ENCODE results near the gene DOCK3. TPM values are rescaled to one million over a fixed set of nuclear protein-coding genes. Genes with fewer than 3 reads are reported as not detected.
"Not testable (repeated sequence)": the region's sequence is repeated elsewhere in the genome, so short reads cannot be mapped to it uniquely, and the experiment has no call there.

DOCK3 gene
- total RNA-seq, 2 experiments from 2014 or later, result 3.4 to 4.1 TPM

DNA sequence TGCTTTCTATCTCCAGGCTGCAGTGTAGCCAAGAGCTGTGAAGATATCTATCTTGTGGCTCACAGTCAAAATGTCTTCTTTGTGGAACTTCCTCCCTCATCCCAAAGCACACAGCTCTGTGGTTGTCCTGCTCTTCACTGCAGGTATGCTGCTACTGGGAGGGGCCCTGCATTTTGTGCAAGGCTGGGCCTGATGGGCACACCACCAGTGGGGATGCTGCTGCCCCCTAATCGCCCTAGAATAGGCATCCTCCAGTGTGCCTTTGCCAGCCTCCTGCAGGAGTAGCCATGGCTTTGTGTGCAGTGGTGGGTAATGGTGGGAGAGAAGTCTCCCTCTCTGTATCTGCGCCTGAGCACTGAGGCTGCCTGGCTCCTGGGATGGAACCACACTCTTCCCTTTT lies 297.3 kb downstream of the DOCK3 start:
- H3K4me1 Mint-ChIP-seq, result peaks cover 23% of the 10 kb centered on the region
- CTCF ChIA-PET, result interaction anchor here (0.5 to 2.7 kb wide), 30 partner anchors 9 to 417 kb away, joined by 3 to 27 read pairs (median 4); partner anchors contain the start of gene C3orf18
- DNase-seq, result no peak
- peak; percentile 29 for ATAC-seq
- no peaks in the 10 kb centered on the region for H3K9me3 Mint-ChIP-seq (ENCODE audit: low read depth)
- H3K4me3 Mint-ChIP-seq, result no peak overlapping the region
- no peaks in the 10 kb centered on the region for H3K27me3 Mint-ChIP-seq
- peaks cover 3% of the 10 kb centered on the region for H3K36me3 Mint-ChIP-seq
- no peak overlapping the region for H3K27ac Mint-ChIP-seq

DNA sequence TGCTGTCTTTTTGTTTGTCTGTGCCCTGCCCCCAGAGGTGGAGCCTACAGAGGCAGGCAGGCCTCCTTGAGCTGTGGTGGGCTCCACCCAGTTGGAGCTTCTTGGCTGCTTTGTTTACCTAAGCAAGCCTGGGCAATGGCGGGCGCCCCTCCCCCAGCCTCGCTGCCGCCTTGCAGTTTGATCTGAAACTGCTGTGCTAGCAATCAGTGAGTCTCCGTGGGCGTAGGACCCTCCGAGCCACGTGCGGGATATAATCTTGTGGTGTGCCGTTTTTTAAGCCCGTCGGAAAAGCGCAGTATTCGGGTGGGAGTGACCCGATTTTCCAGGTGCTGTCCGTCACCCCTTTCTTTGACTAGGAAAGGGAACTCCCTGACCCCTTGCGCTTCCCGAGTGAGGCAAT lies 303.9 kb downstream of the DOCK3 start:
- H3K4me3 Mint-ChIP-seq; H3K4me1 Mint-ChIP-seq; H3K36me3 Mint-ChIP-seq; H3K9me3 Mint-ChIP-seq (ENCODE audit: low read depth); DNase-seq; CTCF ChIA-PET; H3K27ac Mint-ChIP-seq; H3K27me3 Mint-ChIP-seq; ATAC-seq: not testable (repeated sequence)

DNA sequence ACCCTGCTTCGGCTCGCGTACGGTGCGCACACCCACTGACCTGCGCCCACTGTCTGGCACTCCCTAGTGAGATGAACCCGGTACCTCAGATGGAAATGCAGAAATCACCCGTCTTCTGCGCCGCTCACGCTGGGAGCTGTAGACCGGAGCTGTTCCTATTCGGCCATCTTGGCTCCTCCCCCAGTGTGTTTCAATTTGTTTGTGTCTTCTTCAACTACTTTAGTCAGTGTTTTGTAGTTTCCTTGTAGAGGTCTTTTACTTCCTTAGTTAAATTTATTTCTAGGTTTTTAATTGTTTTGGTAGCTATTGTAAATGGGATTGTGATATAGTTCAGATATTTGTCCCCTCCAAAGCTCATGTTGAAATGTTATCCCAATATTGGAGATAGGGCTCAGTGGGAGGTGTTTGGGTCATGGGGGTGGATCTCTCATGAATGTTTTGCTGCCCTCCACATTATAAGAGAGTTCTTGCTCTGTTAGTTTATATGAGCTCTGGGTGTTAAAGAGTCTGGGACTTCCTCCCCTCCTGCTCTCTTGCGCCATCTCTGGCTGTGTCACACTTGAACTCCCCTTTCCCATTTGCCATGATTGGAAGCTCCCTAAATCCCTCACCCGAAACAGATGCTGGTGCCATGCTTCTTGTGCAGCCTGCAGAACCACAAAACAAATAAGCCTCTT lies 304.4 kb downstream of the DOCK3 start:
- CTCF ChIA-PET, result interaction anchor here (1.0 kb wide), 1 partner anchor 29 kb away, joined by 3 read pairs; no protein-coding TSS in a partner anchor
- H3K36me3 Mint-ChIP-seq, result no peaks in the 10 kb centered on the region
- H3K27me3 Mint-ChIP-seq, result peaks cover 3% of the 10 kb centered on the region
- H3K9me3 Mint-ChIP-seq (ENCODE audit: low read depth), result no peaks in the 10 kb centered on the region
- no peak overlapping the region for H3K4me3 Mint-ChIP-seq
- ATAC-seq (no peak), DNase-seq (no peak)
- no peak overlapping the region for H3K27ac Mint-ChIP-seq
- H3K4me1 Mint-ChIP-seq, result no peaks in the 10 kb centered on the region

DNA sequence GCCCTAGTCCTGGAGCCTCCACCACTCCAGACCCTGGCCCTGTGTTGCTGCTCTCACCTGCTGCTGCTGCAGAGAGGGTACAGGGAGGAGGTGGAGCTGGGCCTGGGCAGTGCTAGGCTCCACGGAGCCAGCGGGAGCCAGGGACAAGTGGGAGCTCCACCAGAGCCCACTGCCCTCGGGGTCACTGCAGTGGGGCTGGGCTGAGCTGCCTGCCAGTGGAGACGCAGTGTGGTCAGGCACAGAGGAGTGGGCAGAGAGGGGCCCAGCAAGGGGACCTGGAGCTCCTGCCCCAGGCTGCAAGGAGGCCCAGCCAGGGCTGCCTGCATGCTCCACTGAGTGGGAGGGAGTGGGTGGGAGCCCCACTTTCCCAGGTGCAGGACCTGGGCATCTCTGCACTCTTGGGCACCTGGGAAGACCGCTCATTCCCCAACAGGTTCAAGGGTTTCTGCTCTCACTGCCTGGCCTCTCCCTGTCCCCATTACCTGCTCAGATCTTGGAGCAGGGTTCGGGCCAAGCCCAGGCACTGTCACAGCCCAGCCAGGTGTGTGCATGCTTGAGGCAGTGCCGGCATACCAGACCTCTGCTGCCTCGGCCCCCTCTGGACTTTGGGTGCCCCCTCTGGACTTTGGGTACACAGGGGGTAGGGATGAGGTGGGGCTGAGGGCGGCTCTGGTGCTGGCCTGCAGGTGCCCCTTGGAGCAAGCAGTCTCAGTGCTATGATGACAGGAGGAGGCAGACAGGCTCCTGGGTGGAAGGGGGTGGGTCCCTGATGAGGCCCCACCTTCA lies 308.0 kb downstream of the DOCK3 start:
- ATAC-seq (no peak), DNase-seq (no peak)
- no peaks in the 10 kb centered on the region for H3K4me1 Mint-ChIP-seq
- H3K36me3 Mint-ChIP-seq, result no peaks in the 10 kb centered on the region
- no peak overlapping the region for H3K27ac Mint-ChIP-seq
- no peak overlapping the region for H3K4me3 Mint-ChIP-seq
- no peaks in the 10 kb centered on the region for H3K9me3 Mint-ChIP-seq (ENCODE audit: low read depth)
- CTCF ChIA-PET, result interaction anchor here (0.9 to 1.0 kb wide), 2 partner anchors 10 to 11 kb away, joined by 3 to 5 read pairs; no protein-coding TSS in a partner anchor
- peaks cover 3% of the 10 kb centered on the region for H3K27me3 Mint-ChIP-seq

DNA sequence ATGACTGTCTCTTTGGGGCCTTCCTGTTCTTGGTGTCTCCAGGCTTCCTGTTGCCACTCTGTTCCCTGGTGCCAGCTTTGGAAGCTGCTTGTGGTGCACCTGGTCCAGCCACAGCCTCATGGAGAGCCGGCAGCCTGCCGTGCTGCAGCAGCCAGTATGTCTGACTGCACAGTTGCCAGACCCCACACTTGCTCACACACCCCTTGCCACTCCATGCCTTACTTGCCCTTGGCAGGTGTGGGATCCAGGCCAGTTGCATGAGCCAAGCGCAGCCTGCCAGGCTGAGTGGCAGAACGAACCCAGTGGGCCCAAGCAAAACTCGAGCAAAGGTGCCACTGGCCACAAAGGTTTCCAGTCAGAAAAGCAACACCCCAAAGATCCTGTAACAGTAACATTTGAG lies 309.2 kb downstream of the DOCK3 start:
- no peak overlapping the region for H3K27ac Mint-ChIP-seq
- ATAC-seq, result no peak

DNA sequence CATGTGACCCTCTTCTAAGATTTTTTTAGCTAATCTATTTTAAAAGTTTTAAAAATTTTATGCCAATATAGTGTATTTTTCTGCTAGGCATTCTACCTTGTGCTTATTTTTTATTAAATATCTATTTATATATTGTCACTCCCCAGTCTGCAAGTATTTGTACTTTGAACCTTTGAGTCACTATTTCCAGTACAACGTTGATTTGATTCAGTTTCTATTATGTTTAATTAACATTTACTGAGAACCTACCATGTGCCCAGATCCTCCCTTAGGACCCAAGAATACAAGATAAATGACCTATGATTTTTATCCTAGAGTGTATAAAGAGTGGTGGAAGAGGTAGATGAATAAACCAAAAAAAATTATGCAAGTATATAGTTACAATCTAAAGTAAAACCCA lies 311.2 kb downstream of the DOCK3 start:
- Mint-ChIP-seq H3K27ac (no peak overlapping the region), H3K9me3 (ENCODE audit: low read depth) (peaks cover 8% of the 10 kb centered on the region), H3K4me3 (no peak overlapping the region), H3K36me3 (peaks cover 2% of the 10 kb centered on the region), H3K4me1 (no peaks in the 10 kb centered on the region), H3K27me3 (no peaks in the 10 kb centered on the region)
- ATAC-seq (no peak), DNase-seq (no peak)
- CTCF ChIA-PET, result interaction anchor here (1.3 kb wide), 1 partner anchor 14 kb away, joined by 4 read pairs; no protein-coding TSS in a partner anchor

More for the DNA sequence above, 309.2 kb downstream of the DOCK3 start:
- CTCF ChIA-PET, result interaction anchor here (0.9 kb wide), 1 partner anchor 11 kb away, joined by 3 read pairs; no protein-coding TSS in a partner anchor
- no peaks in the 10 kb centered on the region for H3K9me3 Mint-ChIP-seq (ENCODE audit: low read depth)
- H3K27me3 Mint-ChIP-seq, result peaks cover 3% of the 10 kb centered on the region
- H3K36me3 Mint-ChIP-seq, result no peaks in the 10 kb centered on the region
- no peak for DNase-seq
- H3K4me1 Mint-ChIP-seq, result no peaks in the 10 kb centered on the region
- H3K4me3 Mint-ChIP-seq, result no peak overlapping the region

DNA sequence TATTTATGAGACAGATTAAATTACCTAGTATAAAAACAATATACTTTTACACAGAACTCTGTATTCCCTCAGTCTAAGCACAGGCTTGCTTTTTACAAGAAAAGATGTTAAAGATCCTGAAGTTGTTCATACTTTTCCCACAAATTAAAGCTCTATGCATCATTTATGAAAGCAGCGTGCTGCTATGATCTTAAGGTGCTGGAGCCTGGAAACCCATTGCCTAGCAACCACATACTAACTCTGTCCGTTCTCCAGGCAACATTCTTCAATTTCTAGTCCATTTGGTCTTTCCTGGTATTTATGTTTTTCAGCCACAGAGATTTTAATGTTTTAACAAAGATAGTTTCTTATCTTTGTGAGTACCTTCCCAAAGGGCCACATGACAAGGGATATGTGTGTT lies 312.0 kb downstream of the DOCK3 start:
- peaks cover 5% of the 10 kb centered on the region for H3K36me3 Mint-ChIP-seq
- ATAC-seq (no peak), DNase-seq (no peak)
- no peaks in the 10 kb centered on the region for H3K4me1 Mint-ChIP-seq
- H3K9me3 Mint-ChIP-seq (ENCODE audit: low read depth), result peaks cover 16% of the 10 kb centered on the region
- no peak overlapping the region for H3K4me3 Mint-ChIP-seq
- CTCF ChIA-PET, result interaction anchor here (1.3 kb wide), 1 partner anchor 15 kb away, joined by 4 read pairs; no protein-coding TSS in a partner anchor
- H3K27ac Mint-ChIP-seq, result no peak overlapping the region
- H3K27me3 Mint-ChIP-seq, result no peaks in the 10 kb centered on the region

DNA sequence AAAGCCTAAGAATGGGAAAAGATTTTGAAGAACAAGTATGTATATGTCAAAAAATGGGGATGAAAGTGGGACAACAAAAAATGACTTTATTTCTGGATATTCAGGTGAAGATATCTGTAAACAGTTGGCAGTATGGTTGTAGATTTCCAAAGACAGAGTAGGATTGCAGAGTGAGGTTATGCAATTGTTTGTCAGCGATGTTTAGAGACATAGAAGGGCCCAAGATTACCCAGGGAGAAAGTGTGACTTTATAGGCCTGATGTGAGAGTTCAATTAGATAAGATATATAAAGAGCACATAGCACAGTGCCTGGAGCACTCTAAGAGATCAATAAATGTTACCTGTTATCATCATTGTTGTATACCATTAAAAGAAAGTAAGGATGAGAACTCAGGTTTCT lies 319.8 kb downstream of the DOCK3 start:
- Mint-ChIP-seq H3K27ac (no peak overlapping the region), H3K9me3 (ENCODE audit: low read depth) (peaks cover 14% of the 10 kb centered on the region), H3K4me3 (no peak overlapping the region), H3K36me3 (peaks cover 7% of the 10 kb centered on the region), H3K4me1 (no peaks in the 10 kb centered on the region), H3K27me3 (no peaks in the 10 kb centered on the region)
- no peak for ATAC-seq
- no peak for DNase-seq
- CTCF ChIA-PET, result no interaction called here

DNA sequence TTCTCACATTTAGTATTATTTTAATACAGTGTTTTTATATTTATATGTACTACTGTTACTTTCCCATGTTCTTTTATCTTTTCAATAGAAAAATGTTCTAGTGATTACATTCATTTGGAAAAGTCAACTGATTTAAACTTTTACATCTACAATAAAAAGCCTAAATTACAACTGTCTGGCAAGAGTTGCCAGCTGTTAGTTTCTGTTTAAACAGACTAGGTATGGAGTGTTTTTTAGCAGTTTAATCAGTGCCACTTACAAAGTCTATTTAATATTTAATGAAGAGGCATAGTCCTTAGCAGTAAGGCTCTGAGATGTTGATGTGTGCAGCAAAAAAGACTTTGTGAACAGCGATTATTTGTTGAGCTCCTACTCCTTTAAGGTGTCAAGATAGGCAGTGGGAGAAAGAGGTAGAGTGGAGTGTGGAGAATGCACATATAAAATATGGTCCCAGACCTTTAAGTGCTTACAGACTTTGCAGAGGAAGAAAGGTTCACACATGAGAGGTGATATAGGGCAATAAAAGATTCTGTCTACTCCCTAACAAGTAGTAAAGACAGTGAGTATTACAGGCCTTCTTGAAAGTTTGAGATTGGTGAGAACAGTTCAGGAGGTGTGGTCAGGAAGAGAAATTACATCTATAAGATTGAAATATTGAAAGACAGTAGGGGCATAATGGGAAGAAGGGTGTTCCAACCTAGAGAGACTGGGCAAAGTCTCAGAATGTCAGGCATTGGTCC lies 320.5 kb downstream of the DOCK3 start:
- Mint-ChIP-seq H3K27ac (no peak overlapping the region), H3K9me3 (ENCODE audit: low read depth) (peaks cover 13% of the 10 kb centered on the region), H3K4me3 (no peak overlapping the region), H3K36me3 (peaks cover 5% of the 10 kb centered on the region), H3K4me1 (no peaks in the 10 kb centered on the region), H3K27me3 (no peaks in the 10 kb centered on the region)
- CTCF ChIA-PET, result no interaction called here
- ATAC-seq (no peak), DNase-seq (no peak)

DNA sequence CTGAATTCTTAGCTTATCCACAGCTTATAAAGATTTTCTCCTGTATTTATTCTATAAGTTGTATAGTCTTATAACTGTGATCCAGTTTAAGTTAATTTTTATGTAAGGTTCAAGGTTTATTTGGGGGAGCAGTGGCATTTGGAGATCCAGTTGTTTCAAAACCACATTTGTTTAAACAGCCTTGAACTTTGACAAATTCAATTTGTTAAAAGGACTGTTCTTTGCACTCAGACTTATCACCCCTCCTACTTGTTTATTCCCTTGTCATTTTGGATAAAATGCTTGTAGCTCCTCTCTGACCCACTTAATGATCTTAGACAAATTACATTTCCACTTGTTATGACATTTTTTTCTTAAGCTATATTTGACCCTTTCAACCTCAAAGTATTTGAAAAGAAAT lies 327.8 kb downstream of the DOCK3 start:
- H3K36me3 Mint-ChIP-seq, result no peaks in the 10 kb centered on the region
- no peak overlapping the region for H3K4me3 Mint-ChIP-seq
- no peaks in the 10 kb centered on the region for H3K9me3 Mint-ChIP-seq (ENCODE audit: low read depth)
- H3K4me1 Mint-ChIP-seq, result no peaks in the 10 kb centered on the region
- ATAC-seq (no peak), DNase-seq (no peak)
- CTCF ChIA-PET, result no interaction called here
- H3K27ac Mint-ChIP-seq, result no peak overlapping the region
- H3K27me3 Mint-ChIP-seq, result peaks cover 2% of the 10 kb centered on the region

DNA sequence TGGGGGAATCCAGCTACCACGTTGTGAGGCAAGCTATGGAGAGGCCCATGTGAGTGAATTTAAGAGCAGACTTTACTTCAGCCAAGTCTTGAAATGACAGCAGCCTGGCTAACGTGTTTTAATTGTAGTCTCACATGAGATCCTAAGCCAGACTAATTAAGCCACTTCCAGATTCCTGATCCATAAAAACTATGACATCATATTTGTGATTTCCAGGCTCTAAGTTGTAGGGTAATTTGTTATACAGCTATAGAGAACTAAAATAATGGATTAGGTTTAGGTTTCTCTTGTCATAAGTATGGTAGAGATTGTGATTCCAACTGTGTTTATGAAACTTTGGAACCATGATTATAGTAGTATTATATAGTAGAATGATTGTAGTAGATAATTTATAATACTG lies 329.5 kb downstream of the DOCK3 start:
- H3K9me3 Mint-ChIP-seq (ENCODE audit: low read depth), result no peaks in the 10 kb centered on the region
- DNase-seq, result no peak
- H3K4me3 Mint-ChIP-seq, result no peak overlapping the region
- no peaks in the 10 kb centered on the region for H3K4me1 Mint-ChIP-seq
- CTCF ChIA-PET, result no interaction called here
- no peak for ATAC-seq
- no peaks in the 10 kb centered on the region for H3K36me3 Mint-ChIP-seq
- no peak overlapping the region for H3K27ac Mint-ChIP-seq
- peaks cover 2% of the 10 kb centered on the region for H3K27me3 Mint-ChIP-seq

DNA sequence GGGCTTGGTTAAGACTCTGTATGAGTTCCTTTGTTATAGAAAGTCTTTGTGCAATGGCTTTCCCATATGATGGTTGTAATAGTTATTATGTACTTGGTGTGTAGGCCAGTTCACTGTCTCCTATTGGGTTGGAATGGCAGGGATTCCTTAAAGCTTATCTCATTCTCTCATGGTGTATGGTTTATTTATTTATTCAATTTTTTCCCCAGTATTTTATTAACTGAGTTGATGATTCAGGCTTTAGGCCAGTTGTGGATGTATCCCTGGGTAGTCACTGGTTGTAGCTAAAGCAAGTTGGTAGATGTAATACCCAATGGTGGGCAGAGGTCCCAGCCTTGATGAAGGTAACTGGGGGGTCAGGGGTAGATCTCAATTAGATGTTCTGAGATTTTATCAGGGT lies 349.4 kb downstream of the DOCK3 start:
- peak overlapping the region; percentile 26 for H3K27ac Mint-ChIP-seq
- no peak for ATAC-seq
- no peaks in the 10 kb centered on the region for H3K27me3 Mint-ChIP-seq
- CTCF ChIA-PET, result interaction anchor here (1.9 kb wide), 1 partner anchor 52 kb away, joined by 9 read pairs; no protein-coding TSS in a partner anchor
- no peak for DNase-seq
- H3K9me3 Mint-ChIP-seq (ENCODE audit: low read depth), result peaks cover 2% of the 10 kb centered on the region
- H3K36me3 Mint-ChIP-seq, result peaks cover 10% of the 10 kb centered on the region
- H3K4me3 Mint-ChIP-seq, result no peak overlapping the region
- H3K4me1 Mint-ChIP-seq, result peaks cover 26% of the 10 kb centered on the region

Data from activated CD8-positive, alpha-beta memory T cell treated with anti-CD3 and anti-CD28 coated beads, Interleukin-2, amount 10 ng/mL, durations not matched to agents 7 days and 5 days (primary cell).